CD4-positive, alpha-beta T cell treated with Interferon alpha-2 for 1 hour (primary cell): ENCODE measurements around the gene HECTD4.
"Not testable (repeated sequence)": the region's sequence is repeated elsewhere in the genome, so short reads cannot be mapped to it uniquely, and the experiment has no call there.

Source experiments
- DNase-seq, 2 donors: peaks; one replicate each; pipeline ENCODE4 v3.0.0-alpha.2; 2020 to 2022

Gene HECTD4, protein sequence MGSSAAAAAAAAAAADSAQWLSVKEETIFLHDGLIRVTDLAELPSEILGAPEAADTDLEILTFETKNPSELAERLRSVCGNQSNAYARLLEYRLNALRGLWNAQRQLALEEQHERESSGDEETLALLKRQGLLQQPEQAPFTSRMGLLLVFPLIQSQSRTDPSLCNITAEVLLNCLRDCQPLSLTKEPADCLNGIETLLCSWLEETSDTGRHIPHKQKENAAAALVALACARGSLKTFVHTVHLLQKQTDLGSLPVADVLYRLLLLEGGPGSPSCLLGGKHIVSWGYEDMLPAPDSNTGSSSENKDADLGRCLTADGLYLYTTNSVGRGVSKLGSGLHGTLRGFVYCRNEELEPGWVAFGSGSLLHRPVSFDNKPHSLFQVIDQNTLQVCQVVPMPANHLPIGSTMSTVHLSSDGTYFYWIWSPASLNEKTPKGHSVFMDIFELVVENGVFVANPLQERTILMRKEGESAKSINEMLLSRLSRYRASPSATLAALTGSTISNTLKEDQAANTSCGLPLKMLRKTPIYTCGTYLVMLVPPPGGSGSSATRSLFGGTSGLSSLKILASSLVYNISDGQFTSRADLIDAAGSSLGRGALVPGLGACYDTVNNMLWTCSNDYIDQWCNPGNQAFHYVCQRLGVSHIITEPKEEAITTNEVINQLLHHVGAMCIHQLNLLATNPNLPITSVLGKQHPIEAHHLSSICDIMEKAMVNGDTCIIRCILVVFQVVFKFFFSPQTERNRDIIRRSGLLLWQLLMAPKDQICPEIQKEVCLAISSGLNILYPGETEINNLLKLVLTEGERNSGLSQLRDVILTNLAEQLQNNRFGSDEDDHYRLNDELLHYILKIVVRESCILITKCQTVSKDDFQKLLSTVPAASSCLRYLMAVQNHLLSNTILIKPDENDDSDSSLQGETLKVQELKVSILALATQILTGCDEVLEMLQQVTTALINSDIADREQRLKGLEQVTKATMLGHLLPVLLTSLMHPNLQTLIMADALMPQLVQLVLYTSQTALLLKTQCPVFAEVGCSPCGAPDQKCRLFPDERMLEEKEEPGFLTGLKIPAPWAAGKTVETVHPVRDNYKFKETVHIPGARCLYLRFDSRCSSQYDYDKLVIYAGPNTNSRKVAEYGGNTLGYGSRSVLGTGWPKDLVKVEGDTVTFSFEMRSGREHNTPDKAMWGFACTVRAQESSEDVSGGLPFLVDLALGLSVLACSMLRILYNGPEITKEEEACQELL (N-terminal part only)

GRCh38 chr12:112381883-112382796 is at the start of gene HECTD4:
HECTD4 (minus strand) TSS chr12:112382431; CDS start chr12:112382128, 303 bp downstream.
- peak; percentile 88 to 91 for DNase-seq

GRCh38 chr12:112431965-112432364 is 49.7 kb upstream of the HECTD4 start:
- no peak for DNase-seq

- DNase-seq, result no peak
These were observed 48.7 kb upstream of the HECTD4 start for GRCh38 chr12:112430929-112431328.

GRCh38 chr12:112427760-112428159 is 45.5 kb upstream of the HECTD4 start:
- no peak for DNase-seq

- no peak for DNase-seq
These were observed 43.6 kb upstream of the HECTD4 start for GRCh38 chr12:112425582-112426382.

DNA sequence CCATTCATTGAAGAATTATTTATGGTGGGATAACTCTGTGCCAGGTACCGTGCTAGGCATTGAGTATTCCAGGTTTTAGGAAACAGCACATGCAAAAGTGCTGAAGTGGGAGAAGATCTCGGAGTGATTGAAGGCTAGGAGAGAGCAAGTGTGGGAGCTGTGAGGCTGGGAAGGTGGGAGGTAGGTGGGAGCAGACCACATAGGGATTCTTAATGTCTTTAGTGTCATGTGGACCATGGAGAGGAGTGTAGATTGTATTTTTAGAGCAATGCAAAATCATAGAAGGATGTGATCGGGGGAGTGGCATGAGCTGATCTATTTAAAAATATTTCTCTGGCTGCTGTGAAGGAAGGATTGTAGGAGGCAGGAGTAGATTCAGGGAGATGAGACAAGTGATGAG is 41.9 kb upstream of the HECTD4 start:
- DNase-seq, result no peak

- no peak for DNase-seq
These were observed 40.3 kb upstream of the HECTD4 start for GRCh38 chr12:112422531-112422930.

GRCh38 chr12:112421363-112421762 is 39.1 kb upstream of the HECTD4 start:
- DNase-seq, result no peak

- no peak for DNase-seq
These were observed 38.5 kb upstream of the HECTD4 start for GRCh38 chr12:112420740-112421139.

DNA sequence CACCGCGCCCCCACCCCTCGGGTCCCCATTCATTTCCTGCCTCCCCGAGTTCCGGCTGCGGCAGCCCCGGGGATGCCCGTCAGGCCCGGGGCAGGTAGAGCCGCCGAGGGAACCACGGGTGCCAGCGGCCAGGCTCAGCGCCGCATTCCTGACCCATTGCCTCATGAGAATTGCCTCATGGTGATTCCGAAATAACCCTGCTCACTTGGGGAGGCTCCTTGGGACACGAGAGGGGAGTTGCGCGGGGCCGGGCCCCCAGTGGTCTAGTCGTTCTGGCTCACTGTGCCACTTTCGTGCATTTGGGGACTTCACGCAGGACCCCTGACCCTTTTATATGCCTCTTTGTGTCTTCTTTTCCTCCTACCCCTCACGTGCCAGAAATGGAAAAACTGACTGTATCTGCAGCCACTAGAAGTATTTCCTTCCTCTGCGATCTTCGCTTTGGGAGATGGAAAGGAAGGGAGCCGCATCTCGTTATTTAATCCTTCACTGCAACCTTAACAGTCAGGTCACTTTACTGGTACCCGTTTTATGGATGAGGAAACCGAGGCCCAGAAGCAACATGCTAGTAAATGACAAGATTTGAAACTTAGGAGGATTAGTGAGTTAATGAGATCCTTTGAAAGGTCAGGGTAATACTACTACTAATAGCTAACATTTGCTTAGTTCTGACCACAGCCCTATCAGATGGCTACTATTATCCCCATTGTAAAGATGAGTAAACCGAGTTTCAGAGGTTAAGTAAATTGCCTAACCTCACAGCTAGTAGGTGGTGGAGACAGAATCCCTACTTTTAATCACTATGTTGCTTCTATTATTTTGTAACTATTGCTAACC is 37.3 kb upstream of the HECTD4 start:
- no peak for DNase-seq

DNA sequence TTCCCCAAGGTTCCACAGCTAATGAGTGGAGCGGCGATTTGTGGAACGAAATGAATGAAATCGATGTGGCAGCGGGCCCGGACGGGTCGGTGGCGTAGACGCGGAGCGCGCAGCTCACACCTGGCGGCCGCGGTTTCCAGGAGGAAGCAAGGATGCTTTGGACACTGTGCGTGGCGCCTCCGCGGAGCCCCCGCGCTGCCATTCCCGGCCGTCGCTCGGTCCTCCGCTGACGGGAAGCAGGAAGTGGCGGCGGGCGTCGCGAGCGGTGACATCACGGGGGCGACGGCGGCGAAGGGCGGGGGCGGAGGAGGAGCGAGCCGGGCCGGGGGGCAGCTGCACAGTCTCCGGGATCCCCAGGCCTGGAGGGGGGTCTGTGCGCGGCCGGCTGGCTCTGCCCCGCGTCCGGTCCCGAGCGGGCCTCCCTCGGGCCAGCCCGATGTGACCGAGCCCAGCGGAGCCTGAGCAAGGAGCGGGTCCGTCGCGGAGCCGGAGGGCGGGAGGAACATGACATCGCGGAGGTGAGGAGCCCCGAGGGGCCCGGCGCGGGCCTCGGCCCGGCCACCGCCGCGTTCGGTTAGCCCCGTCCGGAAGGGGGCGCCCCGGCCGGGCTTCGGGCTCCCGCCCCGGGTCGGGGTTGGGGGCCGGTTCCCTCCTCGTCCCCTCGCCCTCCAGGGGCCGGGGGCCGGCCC is 36.5 kb upstream of the HECTD4 start, which contains the start of gene PTPN11:
Gene PTPN11 (plus strand): TSS at position 340 of the 689 bp plus-strand sequence. CDS start 165 bp downstream, at position 505.
- DNase-seq, result peak; percentile 85 to 91

DNA sequence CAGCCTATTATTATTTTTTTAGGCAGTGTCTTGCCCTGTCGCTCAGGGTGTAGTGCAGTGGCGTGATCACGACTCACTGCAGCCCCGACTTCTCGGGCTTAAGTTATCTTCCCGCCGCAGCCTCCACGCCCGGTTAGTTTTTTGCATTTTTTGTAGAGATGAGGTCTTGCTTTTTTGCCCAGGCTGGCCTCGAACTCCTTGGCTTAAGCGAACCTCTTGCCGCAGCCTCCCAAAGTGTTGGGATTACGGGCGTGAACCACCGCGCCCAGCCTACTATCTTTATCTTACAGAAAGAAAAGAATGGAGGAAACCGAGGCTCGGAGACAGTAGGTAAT is 36.0 kb upstream of the HECTD4 start:
- no peak for DNase-seq

- DNase-seq, result not testable (repeated sequence)
These were observed 33.2 kb upstream of the HECTD4 start for GRCh38 chr12:112415457-112415856.

- no peak for DNase-seq
These were observed 31.8 kb upstream of the HECTD4 start for GRCh38 chr12:112413855-112414625.

- DNase-seq, result no peak
These were observed 27.6 kb upstream of the HECTD4 start for GRCh38 chr12:112409906-112410244.

DNA sequence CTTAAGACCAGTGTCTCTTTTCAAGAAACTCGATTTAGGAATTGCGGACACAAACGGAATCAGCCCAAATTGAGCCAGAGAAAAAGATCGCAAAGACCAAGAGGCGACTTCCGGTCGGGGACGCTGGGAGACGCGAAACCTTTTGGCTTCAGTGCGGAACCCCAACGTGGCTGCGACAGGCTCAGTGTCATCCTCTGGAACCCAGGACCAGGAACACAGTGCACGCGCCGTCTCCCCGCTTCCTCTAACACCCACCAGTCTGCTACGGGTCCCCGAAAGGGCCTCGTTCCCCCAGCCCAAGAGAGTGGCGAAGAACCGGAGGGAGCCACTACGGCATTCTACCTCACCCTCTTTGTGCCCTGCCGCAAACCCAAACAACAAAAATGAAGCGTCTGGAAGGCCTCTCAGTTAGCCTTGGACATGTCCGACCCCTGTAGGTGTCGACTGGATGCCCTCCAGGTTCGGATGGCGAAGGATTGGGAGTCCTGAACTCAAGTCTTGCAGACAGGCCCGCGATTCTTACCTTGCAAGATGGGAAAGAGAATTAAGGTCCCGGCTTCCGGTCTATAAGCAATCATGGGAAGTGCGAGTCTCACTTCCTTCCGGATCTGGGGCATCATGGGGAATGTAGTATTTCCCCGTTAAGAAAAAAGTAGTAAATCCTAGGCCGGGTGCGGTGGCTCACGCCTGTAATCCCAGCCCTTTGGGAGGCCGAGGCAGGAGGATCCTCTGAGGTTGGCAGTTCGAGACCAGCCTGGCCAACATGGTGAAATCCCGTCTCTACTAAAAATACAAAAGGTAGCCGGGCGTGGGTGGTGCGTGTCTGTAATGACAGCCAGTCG is 27.1 kb upstream of the HECTD4 start, which contains the start of gene RPL6:
Gene RPL6 (minus strand): TSS at position 542 of the 842 bp plus-strand sequence. CDS start 949 bp downstream, outside the sequence.
- peak; percentile 84 to 90 for DNase-seq

GRCh38 chr12:112408621-112409020 is 26.4 kb upstream of the HECTD4 start:
- DNase-seq, result peak in 1 of 2 donors; percentile 55

- DNase-seq, result not testable (repeated sequence)
These were observed 25.5 kb upstream of the HECTD4 start for GRCh38 chr12:112407683-112408082.
